Activated CD8-positive, alpha-beta memory T cell treated with anti-CD3 and anti-CD28 coated beads for 4 hours (primary cell): ENCODE results near the gene CAMKK2.
"Not testable (repeated sequence)": the region's sequence is repeated elsewhere in the genome, so short reads cannot be mapped to it uniquely, and the experiment has no call there.

Experiments
- DNase-seq, 2 donors: peaks; one replicate each; pipeline ENCODE4 v3.0.0-alpha.2; 2020; ENCODE audit warnings: low read depth in 2 of 2

Gene CAMKK2

GRCh38 chr12:121223292-121224285 is 72.9 kb downstream of the CAMKK2 start:
- no peak for DNase-seq

GRCh38 chr12:121222847-121223246 is 73.7 kb downstream of the CAMKK2 start:
- no peak for DNase-seq

- no peak for DNase-seq
These were observed 77.0 kb downstream of the CAMKK2 start for GRCh38 chr12:121219353-121219986.

GRCh38 chr12:121218588-121219352 is 77.7 kb downstream of the CAMKK2 start:
- no peak for DNase-seq

- no peak for DNase-seq
These were observed 78.7 kb downstream of the CAMKK2 start for GRCh38 chr12:121217761-121218160.

GRCh38 chr12:121217063-121217462 is 79.4 kb downstream of the CAMKK2 start:
- no peak for DNase-seq

GRCh38 chr12:121216102-121216501 is 80.4 kb downstream of the CAMKK2 start:
- DNase-seq, result no peak

GRCh38 chr12:121214855-121215745 is 81.4 kb downstream of the CAMKK2 start:
- no peak for DNase-seq

GRCh38 chr12:121214166-121214777 is 82.2 kb downstream of the CAMKK2 start:
- no peak for DNase-seq

- DNase-seq, result no peak
These were observed 83.6 kb downstream of the CAMKK2 start for GRCh38 chr12:121212875-121213274.

- DNase-seq, result peak; percentile 67 to 68
These were observed 86.6 kb downstream of the CAMKK2 start, which contains the start of gene P2RX4 for GRCh38 chr12:121209624-121210572. P2RX4 (plus strand) TSS chr12:121210129; CDS start chr12:121210165, 36 bp downstream.

- DNase-seq, result no peak
These were observed 87.3 kb downstream of the CAMKK2 start for GRCh38 chr12:121209221-121209620.

- not testable (repeated sequence) for DNase-seq
These were observed 87.9 kb downstream of the CAMKK2 start for GRCh38 chr12:121208571-121208970.

- DNase-seq, result no peak
These were observed 91.0 kb downstream of the CAMKK2 start for GRCh38 chr12:121205491-121205890.

GRCh38 chr12:121203482-121203881 is 93.0 kb downstream of the CAMKK2 start:
- DNase-seq, result no peak

- no peak for DNase-seq
These were observed 93.8 kb downstream of the CAMKK2 start for GRCh38 chr12:121202407-121203355.

- not testable (repeated sequence) for DNase-seq
These were observed 95.4 kb downstream of the CAMKK2 start for GRCh38 chr12:121201140-121201539.

- DNase-seq, result no peak
These were observed 97.6 kb downstream of the CAMKK2 start for GRCh38 chr12:121198949-121199348.
